GM19043 (cell line): ENCODE measurements around the gene ASNSD1.
"Not testable (repeated sequence)": the region's sequence is repeated elsewhere in the genome, so short reads cannot be mapped to it uniquely, and the experiment has no call there.

Source experiments
- ATAC-seq: cut with Tn5 transposase; IDR thresholded peaks from one replicate; pipeline ENCODE4 v1.9.1; 2021; ENCODE audit warnings: low read depth; ENCODE audit not compliant: unreplicated experiment

The ASNSD1 gene

GRCh38 chr2:189684811-189685210, 23.6 kb downstream of the ASNSD1 start:
- ATAC-seq: no peak

- peak; percentile 61 for ATAC-seq
Measured at GRCh38 chr2:189685540-189686229, 24.4 kb downstream of the ASNSD1 start.

GRCh38 chr2:189687796-189688195, 26.5 kb downstream of the ASNSD1 start:
- not testable (repeated sequence) for ATAC-seq

- ATAC-seq: no peak
Measured at GRCh38 chr2:189696223-189696622, 35.0 kb downstream of the ASNSD1 start.

GRCh38 chr2:189698020-189698887, 37.0 kb downstream of the ASNSD1 start:
- no peak for ATAC-seq

GRCh38 chr2:189700681-189701080, 39.4 kb downstream of the ASNSD1 start:
- ATAC-seq: no peak

- no peak for ATAC-seq
Measured at GRCh38 chr2:189702071-189702470, 40.8 kb downstream of the ASNSD1 start.

- no peak for ATAC-seq
Measured at GRCh38 chr2:189709501-189710221, 48.4 kb downstream of the ASNSD1 start.

GRCh38 chr2:189717593-189717992, 56.3 kb downstream of the ASNSD1 start:
- ATAC-seq: not testable (repeated sequence)

GRCh38 chr2:189719571-189719970, 58.3 kb downstream of the ASNSD1 start:
- no peak for ATAC-seq
